Thyroid gland (tissue), 4 donors: ENCODE data around the gene USP6NL. TPM values are rescaled to one million over a fixed set of nuclear protein-coding genes. Genes with fewer than 3 reads are reported as not detected.

ENCODE experiments used
- DNase-seq, 2 donors: peaks; one replicate each; pipeline ENCODE4 v3.0.0-alpha.2; 2019
- H3K27ac ChIP-seq, 3 donors: fragments of 200-600 bp; sonication (generic); 1 replicate in 2 of 3; 2 replicates in 1 of 3; pipeline ENCODE4 v1.5.1; 2016 to 2019; ENCODE audit warnings: mild to moderate bottlenecking in 1 of 3, moderate library complexity in 1 of 3
- H3K27me3 ChIP-seq: fragments of 200-600 bp; sonication (generic); one replicate; pipeline ENCODE4 v1.5.1; 2019
- H3K36me3 ChIP-seq, 2 donors: fragments of 200-600 bp; sonication (generic); one replicate each; pipeline ENCODE4 v1.5.1; 2016 to 2019
- H3K4me1 ChIP-seq, 2 donors: fragments of 200-600 bp; sonication (generic); one replicate each; pipeline ENCODE4 v1.5.1; 2017 to 2019
- H3K4me3 ChIP-seq, 3 donors: fragments of 200-600 bp; sonication (generic); replicated peaks in 1 of 3; 1 replicate in 2 of 3; 2 replicates in 1 of 3; pipeline ENCODE4 v1.5.1; 2016; ENCODE audit warnings: mild to moderate bottlenecking in 1 of 3
- H3K9me3 ChIP-seq: fragments of 200-600 bp; sonication (generic); one replicate; pipeline ENCODE4 v1.5.1; 2017
- POLR2A ChIP-seq, 2 donors: fragments of 450-650 bp; IDR thresholded peaks; one replicate each; pipeline ENCODE4 v1.6.1; 2017; ENCODE audit warnings: antibody characterized with exemption in 2 of 2, mild to moderate bottlenecking in 2 of 2, moderate library complexity in 1 of 2
- WGBS, 2 donors: methylation state at CpG; one replicate each; pipeline ENCODE4 v1.1.5; 2017; 5-methylcytosine and 5-hydroxymethylcytosine counted together
- intact Hi-C: fragments of 100-400 bp; cut with DNase I; formaldehyde crosslinking; loops from one replicate; pipeline ENCODE4 v1.15.1; 2023
- total RNA-seq, 4 donors: library from RNA; depleted of rRNA; stranded (reverse); fragments of >200 nt; gene quantifications; one replicate each; pipeline ENCODE4 v1.2.3, GENCODE V29; 2016
- TF ChIP-seq, protein P1 (sequence below), 6 experiments: fragments of 200-600 bp in 3 of 6; fragments of 450-650 bp in 3 of 6; sonication (generic) in 3 of 6; IDR thresholded peaks; one replicate each; pipeline ENCODE4 v1.5.1; 2016 to 2019; ENCODE audit warnings: antibody characterized with exemption in 6 of 6, mild to moderate bottlenecking in 2 of 6, inconsistent platforms in 1 of 6, moderate library complexity in 1 of 6

The USP6NL gene
- total RNA-seq, 4 donors from 2014 or later, result 16.7 to 24.3 (median 17.8) TPM

DNA sequence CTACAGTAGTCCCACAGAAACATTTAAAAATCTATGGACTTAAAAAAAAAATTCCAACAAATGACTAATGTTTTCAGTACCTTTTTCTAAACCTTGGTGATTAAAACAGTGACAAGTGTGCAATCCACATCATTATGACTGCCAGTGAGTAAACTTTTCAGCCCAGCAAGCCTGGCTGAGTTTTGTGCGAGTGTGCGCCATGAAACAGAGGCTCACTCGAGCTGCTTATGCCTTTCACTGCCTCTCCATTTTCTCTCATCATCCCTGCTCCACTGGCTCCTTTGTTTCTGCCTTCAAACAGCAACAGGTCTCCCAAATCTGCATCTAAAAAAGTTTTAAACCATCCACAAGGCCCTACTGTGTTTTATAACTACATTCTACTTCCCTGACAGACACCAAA lies 105.8 kb downstream of the USP6NL start:
- DNase-seq, result no peak
- H3K9me3 ChIP-seq, result no peaks in the 10 kb centered on the region
- H3K27ac ChIP-seq, result no peak overlapping the region
- no peak overlapping the region for H3K4me3 ChIP-seq
- H3K27me3 ChIP-seq, result no peaks in the 10 kb centered on the region
- intact Hi-C loops, result no loop called here
- H3K4me1 ChIP-seq, result no peaks in the 10 kb centered on the region
- WGBS, 2 donors, result 73 to 75% methylated on average over 3 of the region's 3 CpGs
- no peaks in the 10 kb centered on the region for H3K36me3 ChIP-seq
- TF ChIP-seq POLR2A (IDR thresholded peaks at IDR 0.05), result no peak
- TF ChIP-seq, protein P1, sequence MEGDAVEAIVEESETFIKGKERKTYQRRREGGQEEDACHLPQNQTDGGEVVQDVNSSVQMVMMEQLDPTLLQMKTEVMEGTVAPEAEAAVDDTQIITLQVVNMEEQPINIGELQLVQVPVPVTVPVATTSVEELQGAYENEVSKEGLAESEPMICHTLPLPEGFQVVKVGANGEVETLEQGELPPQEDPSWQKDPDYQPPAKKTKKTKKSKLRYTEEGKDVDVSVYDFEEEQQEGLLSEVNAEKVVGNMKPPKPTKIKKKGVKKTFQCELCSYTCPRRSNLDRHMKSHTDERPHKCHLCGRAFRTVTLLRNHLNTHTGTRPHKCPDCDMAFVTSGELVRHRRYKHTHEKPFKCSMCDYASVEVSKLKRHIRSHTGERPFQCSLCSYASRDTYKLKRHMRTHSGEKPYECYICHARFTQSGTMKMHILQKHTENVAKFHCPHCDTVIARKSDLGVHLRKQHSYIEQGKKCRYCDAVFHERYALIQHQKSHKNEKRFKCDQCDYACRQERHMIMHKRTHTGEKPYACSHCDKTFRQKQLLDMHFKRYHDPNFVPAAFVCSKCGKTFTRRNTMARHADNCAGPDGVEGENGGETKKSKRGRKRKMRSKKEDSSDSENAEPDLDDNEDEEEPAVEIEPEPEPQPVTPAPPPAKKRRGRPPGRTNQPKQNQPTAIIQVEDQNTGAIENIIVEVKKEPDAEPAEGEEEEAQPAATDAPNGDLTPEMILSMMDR (IDR thresholded peaks at IDR 0.05), result no peak

DNA sequence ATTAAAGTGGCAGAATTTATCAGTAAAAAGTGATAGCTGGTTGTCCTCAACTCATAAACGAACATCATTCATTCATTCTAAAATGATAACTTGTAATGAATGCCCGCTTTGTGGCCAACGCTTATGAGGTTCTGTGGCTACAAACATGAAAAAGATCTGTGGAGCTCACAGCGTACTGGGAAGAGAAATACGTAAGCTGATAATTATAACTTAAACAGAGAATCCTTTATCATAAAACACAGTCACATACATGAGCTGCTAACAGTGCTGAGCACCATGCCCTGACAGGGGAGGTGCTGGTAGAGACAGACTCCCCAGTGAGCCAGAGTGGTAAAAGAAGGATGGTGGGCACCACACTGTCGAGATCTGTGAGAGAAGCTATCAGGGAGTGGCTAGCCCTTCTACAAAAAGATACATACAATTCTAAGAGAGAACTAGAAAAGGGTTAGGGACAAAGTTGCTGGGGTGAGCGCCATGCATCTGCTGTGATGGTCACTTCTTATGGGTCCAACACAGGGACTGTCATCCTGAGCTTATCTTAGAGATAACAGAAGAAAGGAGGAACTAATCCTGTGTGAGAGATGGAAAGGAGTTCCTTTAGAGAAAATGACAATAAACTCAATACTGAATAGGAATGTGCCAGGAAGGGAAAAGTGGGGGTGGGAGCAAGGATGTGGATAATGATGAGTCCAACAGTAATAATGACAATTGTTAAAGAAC lies 106.7 kb downstream of the USP6NL start:
- intact Hi-C loops, result no loop called here
- Histone ChIP-seq H3K36me3 (no peaks in the 10 kb centered on the region), H3K4me3 (no peak overlapping the region), H3K4me1 (no peaks in the 10 kb centered on the region), H3K27me3 (no peaks in the 10 kb centered on the region), H3K27ac (no peak overlapping the region), H3K9me3 (no peaks in the 10 kb centered on the region)
- no peak for DNase-seq
- WGBS, 2 donors, result 91 to 96% methylated on average over 7 of the region's 7 CpGs
- TF ChIP-seq, protein P1 (IDR thresholded peaks at IDR 0.05), result no peak

DNA sequence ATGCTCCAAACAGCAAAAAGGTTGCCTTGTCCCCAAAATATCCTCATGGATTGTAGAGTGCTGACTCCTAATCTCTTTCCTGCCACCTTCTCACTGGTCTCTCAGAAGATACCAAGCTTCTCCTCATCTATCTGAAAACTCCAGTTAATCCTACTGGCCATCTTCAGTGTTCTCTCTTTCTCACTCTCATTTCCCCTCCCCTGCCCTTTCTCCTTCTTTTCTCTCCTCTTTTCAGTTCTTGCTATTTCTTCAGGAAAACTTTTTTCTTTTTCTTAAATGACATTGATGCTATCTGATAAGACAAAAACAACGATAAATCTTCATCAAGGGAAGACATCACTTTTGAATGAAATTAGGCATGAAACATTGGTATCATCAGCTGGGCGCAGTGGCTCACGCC lies 109.8 kb downstream of the USP6NL start:
- TF ChIP-seq POLR2A (IDR thresholded peaks at IDR 0.05), result no peak
- TF ChIP-seq, protein P1 (IDR thresholded peaks at IDR 0.05), result no peak
- no peaks in the 10 kb centered on the region for H3K4me1 ChIP-seq
- DNase-seq, result no peak
- H3K9me3 ChIP-seq, result no peaks in the 10 kb centered on the region
- WGBS, 2 donors, result 98% methylated on average over 3 of the region's 3 CpGs
- H3K27ac ChIP-seq, result no peak overlapping the region
- no peaks in the 10 kb centered on the region for H3K36me3 ChIP-seq
- no peaks in the 10 kb centered on the region for H3K27me3 ChIP-seq
- H3K4me3 ChIP-seq, result no peak overlapping the region
- intact Hi-C loops, result no loop called here

DNA sequence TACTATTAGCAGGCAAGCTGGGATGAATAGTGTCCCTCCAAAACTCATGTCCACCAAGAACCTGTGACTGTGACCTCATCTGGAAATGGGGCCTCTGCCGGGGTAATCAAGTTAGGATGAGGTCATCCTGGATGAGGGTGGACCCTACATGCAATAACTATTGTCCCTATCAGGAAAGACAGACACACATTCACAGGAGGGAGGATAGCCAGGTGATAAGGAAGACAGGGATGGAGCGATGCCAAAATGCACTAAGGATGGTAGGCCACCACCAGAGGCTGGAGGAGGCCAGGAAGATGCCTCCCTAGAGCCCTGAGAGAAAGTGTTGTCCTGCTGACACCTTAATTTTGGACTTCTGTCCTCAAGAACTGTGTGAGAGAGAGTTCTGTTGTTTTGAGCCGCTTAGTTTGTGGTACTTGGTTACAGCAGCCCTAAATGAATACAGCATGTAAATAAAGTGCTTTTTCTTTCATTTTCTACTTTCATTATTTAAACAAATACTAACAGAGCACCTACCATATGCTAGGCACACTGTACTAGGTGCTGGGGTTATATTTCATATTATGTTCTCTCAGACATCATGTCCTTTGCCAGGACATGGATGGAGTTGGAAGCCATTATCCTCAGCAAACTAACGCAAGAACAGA lies 111.9 kb downstream of the USP6NL start:
- Histone ChIP-seq H3K27ac (no peak overlapping the region), H3K36me3 (no peaks in the 10 kb centered on the region), H3K27me3 (no peaks in the 10 kb centered on the region), H3K4me3 (no peak overlapping the region), H3K9me3 (no peaks in the 10 kb centered on the region), H3K4me1 (no peaks in the 10 kb centered on the region)
- no peak for DNase-seq
- 91 to 92% methylated on average over 4 of the region's 4 CpGs for WGBS, 2 donors
- TF ChIP-seq, protein P1 (IDR thresholded peaks at IDR 0.05), result no peak
- no peak for TF ChIP-seq POLR2A (IDR thresholded peaks at IDR 0.05)
- intact Hi-C loops, result no loop called here

DNA sequence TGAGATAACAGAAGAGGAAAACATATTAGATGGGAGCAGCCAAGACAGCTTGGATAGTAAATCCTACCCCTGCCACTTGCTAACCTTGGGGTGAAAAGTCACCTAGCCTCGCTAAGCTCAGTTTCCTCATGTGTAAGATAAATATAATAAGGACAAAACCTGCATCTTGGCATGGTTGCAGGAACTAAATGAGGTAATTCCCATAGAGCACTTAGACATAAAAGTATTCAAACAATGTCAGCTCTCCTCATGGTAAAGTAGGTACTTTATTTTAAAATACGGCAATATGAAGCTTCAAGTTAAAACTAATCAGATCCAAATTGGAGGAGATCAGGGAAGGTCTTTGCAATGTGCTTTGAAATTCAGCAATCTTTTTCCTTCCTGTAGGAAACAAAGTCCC lies 113.1 kb downstream of the USP6NL start:
- 90 to 95% methylated on average over 2 of the region's 2 CpGs for WGBS, 2 donors
- no peaks in the 10 kb centered on the region for H3K4me1 ChIP-seq
- no peaks in the 10 kb centered on the region for H3K27me3 ChIP-seq
- H3K36me3 ChIP-seq, result no peaks in the 10 kb centered on the region
- TF ChIP-seq, protein P1 (IDR thresholded peaks at IDR 0.05), result no peak
- TF ChIP-seq POLR2A (IDR thresholded peaks at IDR 0.05), result no peak
- no peak for DNase-seq
- no peak overlapping the region for H3K27ac ChIP-seq
- H3K9me3 ChIP-seq, result no peaks in the 10 kb centered on the region
- H3K4me3 ChIP-seq, result no peak overlapping the region
- intact Hi-C loops, result no loop called here
